ENCODE results near the gene CFC1.
"Not testable (repeated sequence)": the region's sequence is repeated elsewhere in the genome, so short reads cannot be mapped to it uniquely, and the experiment has no call there.

Gene CFC1

GRCh38 chr2:130590170-130590841 lies 9.1 kb downstream of the CFC1 start:
- H3K4me3 ChIP-seq (ENCODE audit: low read depth, low read length); DNase-seq (ENCODE audit: low read depth, low spot score); CTCF ChIA-PET; POLR2A ChIA-PET: not testable (repeated sequence)

GRCh38 chr2:130588688-130589458 lies 10.5 kb downstream of the CFC1 start:
- CTCF ChIA-PET; H3K4me3 ChIP-seq (ENCODE audit: low read depth, low read length); DNase-seq (ENCODE audit: low read depth, low spot score); POLR2A ChIA-PET: not testable (repeated sequence)

GRCh38 chr2:130584726-130585125 lies 14.6 kb downstream of the CFC1 start:
- POLR2A ChIA-PET; H3K4me3 ChIP-seq (ENCODE audit: low read depth, low read length); DNase-seq (ENCODE audit: low read depth, low spot score); CTCF ChIA-PET: not testable (repeated sequence)

GRCh38 chr2:130583582-130583981 lies 15.8 kb downstream of the CFC1 start:
- POLR2A ChIA-PET; CTCF ChIA-PET; H3K4me3 ChIP-seq (ENCODE audit: low read depth, low read length); DNase-seq (ENCODE audit: low read depth, low spot score): not testable (repeated sequence)

GRCh38 chr2:130582970-130583369 lies 16.4 kb downstream of the CFC1 start:
- H3K4me3 ChIP-seq (ENCODE audit: low read depth, low read length); CTCF ChIA-PET; POLR2A ChIA-PET; DNase-seq (ENCODE audit: low read depth, low spot score): not testable (repeated sequence)

GRCh38 chr2:130581491-130581890 lies 17.9 kb downstream of the CFC1 start:
- DNase-seq (ENCODE audit: low read depth, low spot score); POLR2A ChIA-PET; CTCF ChIA-PET; H3K4me3 ChIP-seq (ENCODE audit: low read depth, low read length): not testable (repeated sequence)

- CTCF ChIA-PET; H3K4me3 ChIP-seq (ENCODE audit: low read depth, low read length); DNase-seq (ENCODE audit: low read depth, low spot score); POLR2A ChIA-PET: not testable (repeated sequence)
Measured at GRCh38 chr2:130579121-130579520, 20.3 kb downstream of the CFC1 start.

GRCh38 chr2:130577559-130577958 lies 21.8 kb downstream of the CFC1 start:
- CTCF ChIA-PET; DNase-seq (ENCODE audit: low read depth, low spot score); POLR2A ChIA-PET; H3K4me3 ChIP-seq (ENCODE audit: low read depth, low read length): not testable (repeated sequence)

GRCh38 chr2:130576209-130576784 lies 23.1 kb downstream of the CFC1 start:
- POLR2A ChIA-PET, result not testable (repeated sequence)

GRCh38 chr2:130574230-130574629 lies 25.1 kb downstream of the CFC1 start:
- POLR2A ChIA-PET; DNase-seq (ENCODE audit: low read depth, low spot score); H3K4me3 ChIP-seq (ENCODE audit: low read depth, low read length); CTCF ChIA-PET: not testable (repeated sequence)

More at GRCh38 chr2:130576209-130576784, 23.1 kb downstream of the CFC1 start:
- H3K4me3 ChIP-seq (ENCODE audit: low read depth, low read length); DNase-seq (ENCODE audit: low read depth, low spot score); CTCF ChIA-PET: not testable (repeated sequence)

- CTCF ChIA-PET; POLR2A ChIA-PET; H3K4me3 ChIP-seq (ENCODE audit: low read depth, low read length); DNase-seq (ENCODE audit: low read depth, low spot score): not testable (repeated sequence)
Measured at GRCh38 chr2:130571929-130572328, 27.4 kb downstream of the CFC1 start.

GRCh38 chr2:130566165-130566564 lies 33.2 kb downstream of the CFC1 start:
- CTCF ChIA-PET; DNase-seq (ENCODE audit: low read depth, low spot score); H3K4me3 ChIP-seq (ENCODE audit: low read depth, low read length); POLR2A ChIA-PET: not testable (repeated sequence)

GRCh38 chr2:130556441-130556840 lies 42.9 kb downstream of the CFC1 start:
- POLR2A ChIA-PET; H3K4me3 ChIP-seq (ENCODE audit: low read depth, low read length); DNase-seq (ENCODE audit: low read depth, low spot score); CTCF ChIA-PET: not testable (repeated sequence)

- DNase-seq (ENCODE audit: low read depth, low spot score); CTCF ChIA-PET; POLR2A ChIA-PET; H3K4me3 ChIP-seq (ENCODE audit: low read depth, low read length): not testable (repeated sequence)
Measured at GRCh38 chr2:130554178-130554577, 45.2 kb downstream of the CFC1 start.

- H3K4me3 ChIP-seq (ENCODE audit: low read depth, low read length); DNase-seq (ENCODE audit: low read depth, low spot score); POLR2A ChIA-PET; CTCF ChIA-PET: not testable (repeated sequence)
Measured at GRCh38 chr2:130549475-130549874, 49.9 kb downstream of the CFC1 start.

GRCh38 chr2:130548418-130548817 lies 51.0 kb downstream of the CFC1 start:
- DNase-seq (ENCODE audit: low read depth, low spot score); CTCF ChIA-PET; H3K4me3 ChIP-seq (ENCODE audit: low read depth, low read length); POLR2A ChIA-PET: not testable (repeated sequence)

GRCh38 chr2:130544978-130545377 lies 54.4 kb downstream of the CFC1 start:
- POLR2A ChIA-PET; CTCF ChIA-PET; H3K4me3 ChIP-seq (ENCODE audit: low read depth, low read length); DNase-seq (ENCODE audit: low read depth, low spot score): not testable (repeated sequence)

All from AG04449 (cell line).